A549 (cell line): ENCODE measurements around the gene HEXIM1.

Source experiments
- CEBPB ChIP-seq, 2 experiments: fragments of >200 bp in 1 of 2; sonication (Bioruptor Twin) in 1 of 2; formaldehyde crosslinking in 1 of 2; IDR thresholded peaks; 2 replicates each; pipeline ENCODE4 v1.6.1; 2012 to 2016
- POLR2A ChIP-seq: IDR thresholded peaks from 2 replicates; pipeline ENCODE4 v1.6.1; 2012; ENCODE audit warnings: mild to moderate bottlenecking, low read length
- ZC3H11A ChIP-seq: fragments of 450-650 bp; IDR thresholded peaks from 2 replicates; pipeline ENCODE4 v1.6.1; 2014; ENCODE audit warnings: antibody characterized with exemption, mild to moderate bottlenecking
- TF ChIP-seq, protein P1 (sequence below): IDR thresholded peaks from 2 replicates; pipeline ENCODE4 v1.6.1; 2012
- TF ChIP-seq, protein P2 (sequence below): fragments of >200 bp; sonication (Bioruptor Twin); formaldehyde crosslinking; IDR thresholded peaks from 3 replicates; pipeline ENCODE4 v1.5.1; 2016
- TF ChIP-seq, protein P3 (sequence below): fragments of 450-650 bp; IDR thresholded peaks from 2 replicates; pipeline ENCODE4 v1.6.1; 2014; ENCODE audit warnings: antibody characterized with exemption

DNA sequence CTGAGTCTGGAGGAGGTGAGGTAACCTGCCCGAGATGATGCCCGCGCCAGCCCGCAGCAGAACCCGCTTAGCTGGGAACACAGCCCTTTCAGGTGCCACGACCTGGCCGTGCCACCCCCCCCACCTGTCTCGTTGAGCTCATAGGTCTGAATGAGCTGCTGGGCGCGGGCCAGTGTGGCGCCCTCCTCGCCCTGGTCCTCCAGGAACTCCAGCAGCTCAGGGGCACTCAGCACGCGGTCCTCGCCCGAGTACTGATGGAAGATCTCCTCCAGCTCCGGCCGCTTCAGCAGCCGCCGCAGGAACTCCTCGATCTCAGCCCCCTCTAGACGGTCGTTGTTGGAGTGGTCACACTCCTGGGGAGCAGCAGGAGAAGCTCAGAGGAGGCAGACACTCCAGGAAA lies 29.6 kb upstream of the HEXIM1 start:
- TF ChIP-seq, protein P1, sequence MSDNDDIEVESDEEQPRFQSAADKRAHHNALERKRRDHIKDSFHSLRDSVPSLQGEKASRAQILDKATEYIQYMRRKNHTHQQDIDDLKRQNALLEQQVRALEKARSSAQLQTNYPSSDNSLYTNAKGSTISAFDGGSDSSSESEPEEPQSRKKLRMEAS, result no peak
- TF ChIP-seq CEBPB (IDR thresholded peaks at IDR 0.05), result no peak
- no peak for TF ChIP-seq ZC3H11A
- TF ChIP-seq POLR2A, result no peak
- TF ChIP-seq, protein P2, sequence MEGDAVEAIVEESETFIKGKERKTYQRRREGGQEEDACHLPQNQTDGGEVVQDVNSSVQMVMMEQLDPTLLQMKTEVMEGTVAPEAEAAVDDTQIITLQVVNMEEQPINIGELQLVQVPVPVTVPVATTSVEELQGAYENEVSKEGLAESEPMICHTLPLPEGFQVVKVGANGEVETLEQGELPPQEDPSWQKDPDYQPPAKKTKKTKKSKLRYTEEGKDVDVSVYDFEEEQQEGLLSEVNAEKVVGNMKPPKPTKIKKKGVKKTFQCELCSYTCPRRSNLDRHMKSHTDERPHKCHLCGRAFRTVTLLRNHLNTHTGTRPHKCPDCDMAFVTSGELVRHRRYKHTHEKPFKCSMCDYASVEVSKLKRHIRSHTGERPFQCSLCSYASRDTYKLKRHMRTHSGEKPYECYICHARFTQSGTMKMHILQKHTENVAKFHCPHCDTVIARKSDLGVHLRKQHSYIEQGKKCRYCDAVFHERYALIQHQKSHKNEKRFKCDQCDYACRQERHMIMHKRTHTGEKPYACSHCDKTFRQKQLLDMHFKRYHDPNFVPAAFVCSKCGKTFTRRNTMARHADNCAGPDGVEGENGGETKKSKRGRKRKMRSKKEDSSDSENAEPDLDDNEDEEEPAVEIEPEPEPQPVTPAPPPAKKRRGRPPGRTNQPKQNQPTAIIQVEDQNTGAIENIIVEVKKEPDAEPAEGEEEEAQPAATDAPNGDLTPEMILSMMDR, result no peak
- TF ChIP-seq, protein P3, sequence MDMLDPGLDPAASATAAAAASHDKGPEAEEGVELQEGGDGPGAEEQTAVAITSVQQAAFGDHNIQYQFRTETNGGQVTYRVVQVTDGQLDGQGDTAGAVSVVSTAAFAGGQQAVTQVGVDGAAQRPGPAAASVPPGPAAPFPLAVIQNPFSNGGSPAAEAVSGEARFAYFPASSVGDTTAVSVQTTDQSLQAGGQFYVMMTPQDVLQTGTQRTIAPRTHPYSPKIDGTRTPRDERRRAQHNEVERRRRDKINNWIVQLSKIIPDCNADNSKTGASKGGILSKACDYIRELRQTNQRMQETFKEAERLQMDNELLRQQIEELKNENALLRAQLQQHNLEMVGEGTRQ, result no peak
